NK-92 treated with Interleukin-12 subunit alpha and Interleukin-12 subunit beta, amount 100 ng/mL, for 24 hours (cell line): Measurements from ENCODE around the gene TUBA3D.
"Not testable (repeated sequence)": the region's sequence is repeated elsewhere in the genome, so short reads cannot be mapped to it uniquely, and the experiment has no call there.

Experiments used
- DNase-seq: peaks from one replicate; lab custom pipeline; 2025; lab: John Stamatoyannopoulos, UW

Gene TUBA3D

DNA sequence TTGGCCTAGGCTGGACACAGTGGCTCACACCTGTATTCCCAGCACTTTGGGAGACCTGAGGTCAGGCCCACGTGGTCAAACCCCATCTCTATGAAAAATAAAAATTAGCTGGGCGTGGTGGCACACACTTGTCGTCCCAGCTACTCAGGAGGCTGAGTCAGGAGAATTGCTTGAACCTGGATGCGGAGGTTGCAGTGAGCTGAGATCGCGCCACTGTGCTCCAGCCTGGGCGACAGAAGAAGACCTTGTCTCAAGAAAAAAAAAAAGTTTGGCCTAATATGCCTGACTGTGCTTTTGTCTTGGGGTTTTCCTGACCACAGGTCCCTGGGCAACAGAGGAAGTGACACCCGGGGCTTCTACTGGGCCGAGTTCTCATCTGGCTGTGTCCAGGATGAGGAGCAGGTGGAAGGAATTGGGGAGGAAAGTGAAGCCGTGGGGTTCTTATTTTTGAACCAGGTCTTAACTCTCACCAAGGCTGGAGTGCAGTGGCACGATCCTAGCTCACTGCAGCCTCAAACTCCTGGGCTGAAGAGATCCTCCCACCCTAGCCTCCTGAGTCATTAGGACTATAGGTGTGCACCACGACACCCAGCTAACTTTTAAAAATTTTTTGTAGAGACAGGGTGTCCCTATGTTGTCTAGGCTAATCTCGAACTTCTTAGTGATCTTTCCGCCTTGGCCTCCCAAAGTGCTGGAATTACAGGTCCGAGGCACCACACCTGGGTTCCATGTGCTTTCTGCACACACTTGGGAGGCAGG is 38.7 kb downstream of the TUBA3D start:
- not testable (repeated sequence) for DNase-seq

DNA sequence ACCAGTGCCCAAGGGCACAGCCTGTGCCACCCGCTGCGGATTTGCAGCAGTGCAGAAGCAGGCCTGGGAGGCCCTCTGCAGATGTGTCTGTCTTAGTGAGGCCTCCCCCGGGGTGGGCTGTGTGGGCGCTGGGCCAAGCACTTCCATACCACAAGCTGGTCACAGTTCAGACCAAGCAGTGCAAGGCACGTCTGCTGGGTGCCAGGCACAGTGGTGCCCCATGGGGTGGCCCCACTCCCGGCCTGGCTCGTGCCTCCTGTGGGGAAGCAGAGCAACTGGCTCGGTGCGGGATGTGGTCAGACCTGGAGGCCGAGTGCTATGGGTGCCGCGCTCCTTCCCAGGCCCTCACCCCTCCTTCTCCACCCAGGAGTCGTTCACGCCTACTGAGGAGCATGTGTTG is 39.3 kb downstream of the TUBA3D start:
- DNase-seq: not testable (repeated sequence)

DNA sequence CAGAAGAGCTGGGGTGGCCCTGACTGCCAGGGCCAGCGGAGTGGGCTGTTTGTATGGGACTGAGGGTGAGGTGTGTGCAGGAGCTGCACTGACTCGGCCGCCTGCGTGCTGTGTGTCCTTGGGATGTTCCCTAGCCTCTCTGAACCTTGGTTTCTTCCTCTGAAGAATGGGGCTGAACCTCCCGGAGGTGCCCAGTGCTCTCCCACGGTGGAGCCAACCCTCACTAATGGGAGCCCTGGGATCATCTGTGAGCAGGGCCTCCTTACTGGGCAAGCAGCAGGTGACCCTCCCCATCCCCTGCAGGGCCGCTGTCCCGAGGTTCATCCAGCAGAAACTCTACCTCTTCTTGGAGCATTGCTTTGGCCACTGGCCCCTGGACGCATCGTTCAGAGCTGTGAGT is 40.1 kb downstream of the TUBA3D start:
- DNase-seq: no peak

DNA sequence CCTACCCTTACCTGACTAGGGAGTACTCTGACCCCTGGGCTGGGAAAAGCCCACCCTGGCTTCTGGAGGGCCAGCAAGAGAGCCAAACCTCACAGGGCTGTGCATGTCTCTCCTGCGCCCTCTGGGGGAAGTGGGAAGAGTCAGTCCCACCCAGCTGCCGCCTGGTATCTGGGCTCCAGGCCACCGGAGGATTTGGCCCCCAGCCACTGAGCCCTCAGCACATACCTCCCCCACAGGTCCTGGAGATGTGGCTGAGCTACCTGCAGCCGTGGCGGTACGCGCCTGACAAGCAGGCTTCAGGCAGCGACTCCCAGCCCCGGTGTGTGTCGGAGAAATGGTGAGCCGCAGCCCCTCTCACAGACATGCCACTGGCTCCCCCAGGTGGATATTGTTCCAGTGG is 40.7 kb downstream of the TUBA3D start:
- not testable (repeated sequence) for DNase-seq

DNA sequence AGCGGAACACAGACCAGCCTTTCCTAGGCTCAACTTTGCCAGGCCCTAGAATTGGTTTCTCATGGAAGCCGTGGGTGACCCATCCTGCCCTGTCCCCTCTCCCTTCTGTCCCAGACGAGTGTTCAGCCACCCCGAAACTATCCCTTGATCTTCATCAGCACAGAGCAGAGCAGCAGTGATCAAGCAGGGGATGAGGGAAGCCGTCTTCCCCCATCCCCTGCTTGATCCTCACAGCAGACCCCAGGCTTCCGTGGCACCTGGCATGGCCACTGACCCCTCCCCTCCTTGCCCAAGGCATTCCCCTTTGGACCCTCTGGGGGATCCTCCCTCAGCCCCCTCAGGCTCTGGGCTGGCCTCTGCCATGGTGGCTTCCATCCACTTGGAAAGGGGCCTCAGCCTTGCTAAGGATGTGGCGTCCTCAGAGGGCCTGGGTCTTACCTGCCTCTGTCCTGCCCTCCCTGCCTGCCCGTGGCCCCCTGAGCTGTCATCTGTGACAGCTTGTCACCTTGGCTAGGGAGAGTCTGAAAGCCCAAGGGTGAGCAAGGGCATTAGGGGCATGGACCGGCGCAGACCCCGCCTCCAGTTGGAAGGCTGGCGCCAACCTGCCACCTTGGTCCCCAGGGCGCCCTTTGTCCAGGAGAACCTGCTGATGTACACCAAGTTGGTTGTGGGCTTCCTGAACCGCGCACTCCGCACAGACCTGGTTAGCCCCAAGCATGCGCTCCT is 41.4 kb downstream of the TUBA3D start:
- DNase-seq: no peak

DNA sequence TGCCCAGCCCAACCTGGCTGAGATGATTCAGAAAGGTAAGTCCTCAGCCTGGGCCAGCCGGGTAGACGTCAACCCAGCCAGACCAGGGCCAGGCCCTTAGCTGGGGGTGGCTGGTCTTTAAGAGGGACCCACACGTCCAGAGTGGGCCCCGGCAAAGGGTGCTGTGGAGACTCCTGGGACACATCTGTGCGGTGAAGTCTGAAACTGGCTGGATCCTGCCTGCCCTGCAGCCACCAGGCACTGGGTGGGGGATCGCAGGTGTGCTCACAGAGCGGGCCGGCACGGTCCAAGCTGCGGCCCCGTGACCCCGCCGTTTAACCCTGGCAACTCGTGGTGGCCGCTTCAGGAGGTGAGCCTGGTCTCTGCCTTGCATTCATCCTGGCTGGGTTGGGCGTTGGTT is 41.9 kb downstream of the TUBA3D start:
- DNase-seq: not testable (repeated sequence)

DNA sequence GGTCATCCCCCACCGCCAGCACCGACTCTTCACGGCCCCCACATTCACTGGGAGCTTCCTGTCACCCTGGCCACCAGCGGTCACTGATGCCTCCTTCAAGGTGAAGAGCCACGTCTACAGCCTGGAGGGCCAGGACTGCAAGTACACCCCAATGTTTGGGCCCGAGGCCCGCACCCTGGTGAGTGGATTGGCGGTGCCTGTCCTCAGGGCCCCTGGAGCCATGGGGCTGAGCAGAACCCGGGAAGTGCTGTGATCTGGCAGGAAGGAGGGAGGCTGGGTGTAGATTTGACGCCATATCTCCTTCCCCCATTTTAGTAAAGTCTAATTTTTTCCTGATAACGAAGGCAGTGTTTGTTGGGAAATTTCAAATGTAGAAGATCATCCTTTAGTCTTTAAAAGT is 42.6 kb downstream of the TUBA3D start:
- not testable (repeated sequence) for DNase-seq

DNA sequence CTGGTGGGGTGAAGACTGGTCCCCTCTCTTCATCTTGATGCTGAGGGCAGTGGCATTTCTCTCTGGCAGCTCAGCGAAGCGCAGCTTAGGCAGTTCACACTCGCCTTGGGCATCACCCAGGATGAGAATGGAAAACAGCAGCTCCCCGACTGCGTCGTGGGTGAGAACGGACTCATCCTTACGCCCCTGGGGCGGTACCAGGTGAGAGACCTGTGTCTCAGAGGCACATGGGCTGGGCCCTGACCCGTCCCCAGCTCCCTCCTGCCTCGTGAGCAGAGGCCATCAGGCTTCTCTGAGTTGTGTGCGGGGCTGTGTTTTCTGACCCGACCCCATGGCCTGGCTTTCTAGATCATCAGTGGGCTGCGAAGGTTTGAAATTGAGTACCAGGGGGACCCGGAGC is 43.5 kb downstream of the TUBA3D start:
- DNase-seq: no peak

DNA sequence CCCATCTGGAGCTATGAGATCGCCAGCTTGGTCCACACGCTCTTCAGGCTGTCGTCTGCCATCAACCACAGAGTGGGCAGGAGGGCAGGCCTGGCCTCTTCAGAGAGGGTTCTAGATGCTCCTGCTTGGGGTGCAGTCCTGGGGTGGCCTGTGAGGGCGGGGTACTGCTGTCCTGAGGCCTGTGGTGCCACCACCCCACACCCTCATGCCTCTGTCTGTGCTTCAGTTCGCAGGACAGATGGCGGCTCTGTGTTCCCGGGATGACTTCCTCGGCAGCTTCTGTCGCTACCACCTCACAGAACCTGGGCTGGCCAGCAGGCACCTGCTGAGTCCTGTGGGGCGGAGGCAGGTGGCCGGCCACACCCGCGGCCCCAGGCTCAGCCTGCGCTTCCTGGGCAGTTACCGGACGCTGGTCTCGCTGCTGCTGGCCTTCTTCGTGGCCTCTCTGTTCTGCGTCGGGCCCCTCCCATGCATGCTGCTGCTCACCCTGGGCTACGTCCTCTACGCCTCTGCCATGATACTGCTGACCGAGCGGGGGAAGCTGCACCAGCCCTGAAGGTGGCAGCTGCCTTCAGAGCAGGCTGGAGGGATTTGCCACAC is 44.1 kb downstream of the TUBA3D start:
- not testable (repeated sequence) for DNase-seq

DNA sequence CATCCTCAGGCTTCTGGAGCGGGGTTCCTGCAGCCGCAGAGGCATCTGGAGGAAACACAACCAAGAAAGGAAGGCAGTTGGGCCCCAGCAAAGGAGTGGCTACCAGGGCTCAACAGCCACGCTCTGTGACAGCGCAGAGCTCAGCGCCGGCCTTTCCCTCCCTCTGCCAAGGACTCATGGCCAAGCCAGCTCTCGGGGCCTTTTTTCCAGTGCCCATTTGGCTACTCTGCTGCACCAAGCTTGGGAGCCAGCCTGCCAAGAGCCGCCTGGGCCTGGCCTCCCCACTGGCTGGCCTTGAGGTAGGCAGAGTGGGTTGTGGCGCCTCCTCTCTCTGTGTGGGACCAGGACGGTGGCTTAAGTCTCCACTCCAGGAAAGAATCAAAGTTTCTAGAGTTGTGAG is 44.6 kb downstream of the TUBA3D start:
- DNase-seq: no peak

DNA sequence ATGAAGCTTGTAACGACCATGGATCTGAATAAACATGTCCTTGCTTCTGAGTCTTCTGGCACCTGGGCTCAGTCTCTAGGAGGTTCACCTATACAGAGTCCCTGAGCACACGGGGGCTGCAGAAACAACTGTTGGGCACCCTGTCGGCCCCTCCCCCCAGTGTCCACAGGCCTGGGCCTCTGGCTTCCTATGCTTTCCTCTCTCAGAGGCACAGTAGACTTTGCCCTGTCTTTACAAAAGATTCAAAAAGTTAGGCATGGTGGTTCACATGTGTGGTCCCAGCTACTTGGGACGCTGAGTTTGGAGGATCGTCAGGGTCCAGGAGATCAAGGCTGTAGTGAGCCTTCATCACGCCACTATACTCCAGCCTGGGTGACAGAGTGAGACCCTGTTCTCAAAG is 45.6 kb downstream of the TUBA3D start:
- DNase-seq: not testable (repeated sequence)

DNA sequence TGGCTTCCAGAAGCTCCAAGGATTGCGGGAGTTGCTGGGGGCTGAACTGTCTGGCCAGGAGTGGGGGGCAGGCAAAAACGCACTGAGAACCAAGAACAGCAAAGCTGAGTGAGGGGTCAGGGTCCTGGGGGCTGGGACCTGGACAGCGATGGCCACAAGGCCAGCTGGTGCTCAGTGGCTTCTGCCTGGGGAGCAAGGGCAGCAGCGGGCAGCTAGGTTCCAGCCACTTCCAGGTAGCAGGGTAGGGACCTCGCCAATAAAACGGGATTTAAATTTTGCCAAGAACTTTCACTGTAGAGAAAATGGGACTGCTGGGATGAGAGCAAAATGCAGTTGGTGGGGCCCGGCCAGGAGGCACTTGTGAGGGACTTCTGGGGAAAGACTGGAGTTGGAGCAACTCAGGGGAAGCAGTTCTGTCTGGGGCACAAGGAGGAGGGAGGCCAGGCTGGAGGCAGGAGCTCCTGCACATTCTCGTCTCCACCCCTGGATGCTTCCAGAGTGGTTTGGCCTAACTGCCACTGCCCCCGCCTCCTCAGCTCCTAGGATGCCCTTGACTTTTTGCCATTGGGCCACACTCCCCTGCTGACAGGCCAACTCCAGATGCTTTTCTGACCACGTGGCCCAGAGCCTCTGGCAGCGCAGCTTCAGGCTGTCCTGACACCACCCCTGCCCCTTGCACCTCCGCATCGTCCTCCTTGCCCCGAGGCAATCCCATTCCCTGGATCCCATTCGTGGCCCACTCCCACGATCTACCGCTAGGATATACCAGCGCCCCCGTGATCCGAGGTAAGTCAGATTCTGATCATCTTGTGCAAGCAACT is 46.3 kb downstream of the TUBA3D start:
- no peak for DNase-seq

DNA sequence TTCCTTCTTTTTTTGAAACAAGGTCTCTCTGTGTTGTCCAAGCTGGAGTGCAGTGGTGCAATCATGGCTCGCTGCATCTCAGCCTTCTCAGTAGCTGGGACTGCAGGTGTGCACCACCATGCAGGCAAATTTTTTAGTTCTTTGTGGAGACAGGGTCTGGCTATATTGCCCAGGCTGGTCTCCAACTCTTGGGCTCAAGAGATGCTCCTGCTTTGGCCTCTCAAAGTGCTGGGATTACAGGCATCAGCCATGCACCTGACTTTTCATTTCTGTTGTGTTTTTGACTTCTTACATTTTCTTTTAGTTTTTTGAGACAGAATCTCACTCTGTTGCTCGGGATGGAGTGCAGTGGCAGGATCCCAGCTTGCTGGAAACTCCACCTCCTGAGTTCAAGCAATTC is 49.3 kb downstream of the TUBA3D start:
- DNase-seq: not testable (repeated sequence)

DNA sequence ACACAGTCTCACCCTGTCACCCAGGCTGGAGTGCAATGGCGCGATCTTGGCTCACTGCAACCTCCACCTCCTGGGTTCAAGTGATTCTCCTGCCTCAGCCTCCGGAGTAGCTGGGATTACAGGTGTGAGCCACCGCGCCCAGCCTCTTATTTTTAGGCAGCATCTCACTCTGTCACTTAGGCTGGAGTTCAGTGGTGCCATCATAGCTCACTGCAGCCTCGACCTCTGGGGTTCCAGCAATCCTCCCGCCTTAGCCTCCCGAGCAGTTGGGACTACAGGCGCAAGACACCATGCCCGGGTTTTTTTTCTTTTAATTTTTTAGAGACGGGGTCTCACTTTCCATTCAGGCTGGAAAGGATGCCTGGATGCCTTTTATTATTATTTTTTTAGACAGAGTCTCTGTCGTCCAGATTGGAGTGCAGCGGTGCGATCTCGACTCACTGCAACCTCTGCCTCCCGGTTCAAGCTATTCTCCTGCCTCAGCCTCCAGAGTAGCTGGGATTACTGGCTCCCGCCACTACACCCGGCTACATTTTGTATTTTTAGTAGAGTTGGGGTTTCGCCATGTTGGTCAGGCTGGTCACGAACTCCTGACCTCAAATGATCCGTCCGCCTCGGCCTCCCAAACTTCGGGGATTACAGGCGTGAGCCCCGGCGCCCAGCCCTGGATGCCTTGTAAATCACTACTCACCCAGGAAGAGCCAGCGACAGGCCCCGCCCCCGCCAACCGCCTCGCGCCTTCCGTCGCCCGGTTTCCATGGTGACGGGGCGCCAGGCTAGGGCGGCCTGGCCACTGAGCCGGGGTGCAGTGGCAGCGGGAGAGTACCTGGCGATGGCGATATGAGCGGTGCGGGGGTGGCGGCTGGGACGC is 51.4 kb downstream of the TUBA3D start, which contains the start of gene CCDC74A:
Gene CCDC74A, plus strand, starts transcription at position 758 of the 871 bp plus-strand sequence. Its CDS starts 83 bp downstream, at position 841.
- peak; percentile 73 for DNase-seq

DNA sequence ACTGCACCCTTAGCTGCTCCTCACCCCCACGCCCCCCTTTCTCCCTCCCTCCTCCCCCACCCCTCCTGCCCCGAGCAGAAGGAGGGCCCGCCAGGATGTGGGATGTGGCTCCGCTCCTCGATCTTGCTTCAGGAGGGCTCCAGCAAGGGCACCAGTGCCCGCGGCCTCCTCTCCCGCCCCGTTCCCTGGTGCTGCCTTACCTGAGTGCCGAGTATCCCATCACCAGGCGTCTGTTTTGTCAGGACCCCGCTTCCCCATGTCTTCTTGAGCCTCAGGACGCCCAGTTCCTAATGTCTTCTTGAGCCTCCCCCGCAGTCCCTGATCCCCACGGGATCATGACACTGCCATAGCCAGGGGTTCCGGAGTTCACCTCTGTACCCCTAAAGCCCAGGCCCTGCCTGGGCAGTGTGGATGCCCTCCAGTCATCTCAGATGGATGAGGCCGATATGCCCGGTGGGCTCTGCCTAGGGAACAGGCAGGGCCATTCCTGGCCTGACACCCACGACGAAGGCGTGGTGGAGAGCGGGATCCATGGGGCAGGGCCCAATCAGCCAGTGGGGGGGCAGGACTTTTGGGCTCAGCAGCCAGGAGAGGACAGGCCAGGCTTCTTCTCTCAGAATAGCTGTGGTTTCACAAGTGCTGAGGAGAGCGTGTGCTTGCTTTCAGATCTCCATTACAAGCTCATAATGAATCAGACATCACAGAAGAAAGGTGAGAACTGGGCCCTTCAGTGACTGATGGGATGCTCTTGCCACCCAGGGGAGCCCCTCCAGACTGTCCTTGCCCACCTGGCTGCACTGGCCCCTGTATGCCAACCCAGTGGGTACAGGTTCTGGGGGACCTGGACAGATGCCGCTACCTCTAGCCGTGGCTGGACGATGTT is 53.3 kb downstream of the TUBA3D start:
- DNase-seq: peak; percentile 62

DNA sequence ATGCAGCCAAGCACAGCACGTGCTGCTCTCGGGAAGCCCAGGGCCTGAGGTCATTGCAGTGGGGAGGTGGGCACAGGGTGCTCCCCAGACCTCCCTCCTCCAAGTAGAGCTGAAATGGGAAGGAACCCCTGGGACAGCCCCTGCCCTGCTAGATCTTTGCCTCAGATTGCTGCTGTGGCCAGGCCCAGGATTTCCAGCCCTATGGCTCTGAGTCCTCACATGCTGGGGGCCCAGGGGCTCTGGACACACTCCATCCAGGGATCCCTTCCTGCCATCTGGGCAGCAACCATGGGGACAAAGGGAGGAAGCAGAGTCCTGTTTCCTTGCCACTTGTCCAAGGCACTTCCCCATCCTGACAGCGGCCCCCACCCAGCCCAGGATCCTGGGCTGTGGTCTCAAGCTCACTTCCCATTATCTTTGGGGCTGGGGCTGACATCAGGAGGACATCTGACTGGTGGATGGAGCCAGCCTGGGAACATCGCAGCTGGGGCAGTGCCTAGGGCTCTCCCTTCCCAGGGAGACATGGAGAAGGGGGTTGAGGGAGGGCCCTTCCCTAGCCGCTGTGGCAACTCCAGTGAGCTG is 54.0 kb downstream of the TUBA3D start:
- not testable (repeated sequence) for DNase-seq

DNA sequence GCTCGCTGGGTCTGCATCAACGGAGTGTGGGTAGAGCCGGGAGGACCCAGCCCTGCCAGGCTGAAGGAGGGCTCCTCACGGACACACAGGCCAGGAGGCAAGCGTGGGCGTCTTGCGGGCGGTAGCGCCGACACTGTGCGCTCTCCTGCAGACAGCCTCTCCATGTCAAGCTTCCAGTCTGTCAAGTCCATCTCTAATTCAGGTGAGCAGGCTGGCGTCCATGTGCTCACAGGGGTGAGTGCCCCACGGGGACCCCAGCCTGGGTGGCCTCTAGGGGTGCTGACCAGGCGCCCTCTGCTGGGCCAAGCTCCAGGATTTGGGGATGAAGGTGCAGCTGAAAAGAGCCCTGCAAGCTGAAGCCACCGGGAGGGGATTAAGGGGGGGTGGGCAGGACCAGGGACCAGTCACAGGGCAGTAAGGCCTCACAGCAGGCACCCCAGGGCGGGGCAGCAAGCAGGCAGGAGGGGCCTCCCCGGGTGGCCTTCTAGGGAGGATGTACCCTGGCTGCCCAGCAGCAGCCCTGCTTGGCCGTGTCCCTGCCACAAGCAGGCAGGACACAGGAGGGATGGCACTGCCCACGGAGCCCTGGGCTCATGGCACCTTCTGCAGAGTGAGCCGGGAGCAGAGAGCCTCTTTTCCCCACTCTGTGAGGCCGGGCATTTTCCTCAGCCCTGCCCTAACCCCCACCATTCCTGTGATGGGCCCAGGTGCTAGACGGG is 54.9 kb downstream of the TUBA3D start:
- DNase-seq: not testable (repeated sequence)

DNA sequence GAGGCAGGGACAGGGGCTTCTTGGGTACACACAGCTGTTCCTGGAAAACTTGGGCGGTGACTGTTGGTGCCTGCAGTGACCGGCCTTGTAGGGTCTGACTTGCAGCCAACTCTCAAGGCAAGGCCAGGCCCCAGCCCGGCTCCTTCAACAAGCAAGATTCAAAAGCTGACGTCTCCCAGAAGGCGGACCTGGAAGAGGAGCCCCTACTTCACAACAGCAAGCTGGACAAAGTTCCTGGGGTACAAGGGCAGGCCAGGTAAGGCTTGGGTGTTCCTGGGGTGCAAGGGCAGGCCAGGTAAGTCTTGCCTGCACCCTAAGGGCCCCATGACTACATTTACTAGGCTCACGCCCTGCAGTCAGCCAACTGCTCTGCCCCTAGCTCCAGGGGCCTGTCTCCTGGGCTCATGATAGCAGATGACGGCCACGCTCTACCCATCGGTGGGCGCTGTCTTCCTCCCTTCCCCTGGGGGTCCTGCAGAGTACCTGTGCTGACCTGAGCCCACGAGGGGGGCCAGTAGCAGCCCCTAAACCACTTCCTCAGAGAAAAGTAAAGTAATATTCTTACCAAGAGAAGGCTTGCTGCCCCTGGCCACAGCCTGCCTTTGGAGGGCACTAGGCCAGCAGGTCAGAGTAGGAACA is 55.7 kb downstream of the TUBA3D start:
- DNase-seq: not testable (repeated sequence)
